Fibroblast of the conjunctiva (primary cell): Measurements from ENCODE around the gene MARCHF2.

Experiments used
- DNase-seq: peaks from one replicate; pipeline ENCODE4 v3.0.0-alpha.2; 2010; ENCODE audit warnings: low read depth

MARCHF2 gene

DNA sequence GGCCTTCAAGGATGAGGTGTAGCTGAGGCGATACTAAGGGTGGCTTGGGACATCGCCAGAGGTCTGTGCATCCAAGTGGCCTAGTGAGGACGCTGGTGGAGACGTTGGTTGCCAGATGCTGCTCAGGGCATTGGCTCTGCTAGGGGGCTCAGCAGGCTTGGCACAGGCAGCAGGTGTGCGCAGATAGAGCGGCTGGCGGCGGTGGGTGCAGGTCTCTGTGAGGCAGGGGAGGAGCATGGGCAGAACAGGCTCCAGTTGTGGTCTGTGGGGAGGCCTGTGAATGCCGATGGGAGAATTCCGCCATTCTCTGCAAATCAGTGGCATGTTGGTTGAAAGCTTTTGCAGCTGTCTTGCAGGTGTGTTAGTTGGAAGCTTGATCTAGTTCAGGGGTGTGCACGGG, 68.1 kb downstream of the MARCHF2 start:
- DNase-seq, result no peak

DNA sequence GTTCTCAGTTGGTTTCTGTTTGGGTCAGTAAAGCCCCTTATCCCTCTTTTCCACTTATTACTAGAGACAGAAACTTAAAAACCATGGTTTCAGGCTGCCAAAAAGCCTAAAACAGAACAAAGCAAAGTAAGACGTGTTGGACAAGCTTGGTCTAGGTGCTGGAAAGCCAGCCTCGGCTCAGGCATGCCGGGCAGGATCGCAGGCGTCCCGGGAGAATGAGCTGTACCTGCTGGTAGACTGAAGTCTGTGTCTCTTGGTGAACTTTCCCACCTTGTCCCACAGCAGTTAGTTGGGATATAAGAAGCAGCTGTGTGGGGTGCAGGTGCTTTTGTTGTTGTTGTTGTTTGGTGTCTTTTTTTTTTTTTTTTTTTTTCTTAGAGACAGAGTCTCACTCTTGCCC, 68.5 kb downstream of the MARCHF2 start:
- DNase-seq, result no peak

DNA sequence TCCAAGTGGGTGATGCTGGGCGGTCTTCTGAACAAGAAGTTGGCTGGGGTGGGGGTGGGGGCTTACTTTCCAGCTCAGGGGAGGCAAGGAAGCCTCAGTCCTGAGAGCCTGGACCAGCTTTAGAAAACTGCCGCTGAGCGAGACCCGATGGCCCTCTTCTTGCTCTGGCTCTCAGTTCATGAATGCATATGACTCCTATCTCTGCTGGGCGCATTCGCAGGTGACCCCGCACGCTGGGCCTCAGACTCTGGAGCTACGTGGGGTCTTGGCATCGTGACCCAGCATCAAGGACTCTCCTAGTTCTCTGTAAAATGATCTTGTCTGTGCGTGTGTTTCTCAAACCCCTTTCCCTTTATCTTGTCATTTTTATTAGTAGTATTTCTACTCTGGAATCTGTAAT, 69.6 kb downstream of the MARCHF2 start:
- DNase-seq, result no peak

DNA sequence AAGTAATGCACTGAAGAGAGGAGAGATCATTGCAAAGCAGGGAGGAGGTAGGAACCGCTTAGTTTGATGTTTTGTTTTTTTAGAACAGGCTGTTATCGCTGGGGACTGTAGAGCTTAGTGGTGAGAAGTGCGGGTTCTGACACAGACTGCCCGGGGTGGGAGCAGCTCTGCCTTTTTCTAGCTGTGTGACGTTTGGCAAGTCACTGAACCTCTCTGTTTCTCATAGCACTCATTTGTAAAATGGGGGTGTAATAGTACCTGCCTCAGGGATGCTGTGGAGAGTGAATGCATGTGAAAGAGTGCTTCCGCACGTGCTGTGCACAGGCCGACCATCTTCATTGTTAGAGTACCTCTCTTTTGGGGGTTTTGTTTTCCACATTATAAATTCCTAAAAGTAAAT, 70.1 kb downstream of the MARCHF2 start:
- DNase-seq, result no peak

DNA sequence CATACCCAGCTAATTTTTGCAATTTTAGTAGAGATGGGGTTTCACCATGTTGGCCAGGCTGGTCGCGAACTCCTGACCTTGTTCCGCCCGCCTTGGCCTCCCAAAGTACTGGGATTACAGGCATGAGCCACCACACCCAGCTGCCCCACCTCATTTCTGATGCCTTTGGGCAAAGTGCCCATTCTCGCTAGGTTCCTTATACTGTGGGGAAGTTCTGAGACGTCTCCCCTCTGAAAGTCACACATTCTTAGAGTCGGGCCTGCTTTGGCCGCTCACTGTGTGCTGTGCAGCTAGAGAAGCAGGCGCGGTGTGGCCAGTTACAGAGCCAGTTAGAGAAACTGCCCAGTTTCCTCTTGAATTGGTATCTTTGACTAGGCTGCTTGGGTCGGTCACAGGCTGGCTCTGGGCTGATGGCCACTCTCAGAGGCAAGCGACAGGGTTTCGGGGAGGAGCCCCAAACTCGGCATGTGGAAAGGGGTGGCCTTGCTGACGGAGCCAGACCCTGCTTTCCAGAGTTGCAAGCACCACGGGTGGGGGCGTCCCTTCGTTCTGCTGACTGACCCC, 71.3 kb downstream of the MARCHF2 start:
- DNase-seq, result no peak

DNA sequence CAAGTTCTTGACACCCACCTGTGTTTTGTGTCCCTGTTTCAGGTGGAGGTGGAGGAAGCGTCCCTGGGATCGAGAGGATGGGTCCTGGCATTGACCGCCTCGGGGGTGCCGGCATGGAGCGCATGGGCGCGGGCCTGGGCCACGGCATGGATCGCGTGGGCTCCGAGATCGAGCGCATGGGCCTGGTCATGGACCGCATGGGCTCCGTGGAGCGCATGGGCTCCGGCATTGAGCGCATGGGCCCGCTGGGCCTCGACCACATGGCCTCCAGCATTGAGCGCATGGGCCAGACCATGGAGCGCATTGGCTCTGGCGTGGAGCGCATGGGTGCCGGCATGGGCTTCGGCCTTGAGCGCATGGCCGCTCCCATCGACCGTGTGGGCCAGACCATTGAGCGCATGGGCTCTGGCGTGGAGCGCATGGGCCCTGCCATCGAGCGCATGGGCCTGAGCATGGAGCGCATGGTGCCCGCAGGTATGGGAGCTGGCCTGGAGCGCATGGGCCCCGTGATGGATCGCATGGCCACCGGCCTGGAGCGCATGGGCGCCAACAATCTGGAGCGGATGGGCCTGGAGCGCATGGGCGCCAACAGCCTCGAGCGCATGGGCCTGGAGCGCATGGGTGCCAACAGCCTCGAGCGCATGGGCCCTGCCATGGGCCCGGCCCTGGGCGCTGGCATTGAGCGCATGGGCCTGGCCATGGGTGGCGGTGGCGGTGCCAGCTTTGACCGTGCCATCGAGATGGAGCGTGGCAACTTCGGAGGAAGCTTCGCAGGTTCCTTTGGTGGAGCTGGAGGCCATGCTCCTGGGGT, 72.7 kb downstream of the MARCHF2 start:
- DNase-seq, result no peak

DNA sequence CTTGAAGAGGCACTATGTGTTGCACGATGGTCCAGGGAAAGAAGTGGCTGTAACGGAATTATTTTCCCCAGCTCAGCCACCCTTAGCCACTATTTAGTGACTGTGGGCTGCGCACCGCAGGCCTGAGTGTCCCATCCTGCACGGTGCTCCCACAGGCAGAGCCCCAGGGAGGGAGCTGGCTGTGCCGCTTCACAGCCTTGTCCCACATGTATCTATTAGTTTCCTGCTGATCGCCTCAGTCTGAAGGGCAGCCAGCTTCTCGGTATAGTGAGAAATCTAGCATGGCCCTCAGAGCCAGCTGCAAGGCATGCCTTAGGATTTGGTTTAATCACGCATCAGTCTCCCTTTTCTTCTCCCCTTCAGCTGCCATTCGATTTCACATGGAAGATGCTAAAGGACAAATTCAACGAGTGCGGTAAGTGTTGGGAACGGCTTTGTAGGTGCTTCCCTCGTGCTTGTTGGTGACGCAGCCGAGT, 73.6 kb downstream of the MARCHF2 start:
- no peak for DNase-seq

DNA sequence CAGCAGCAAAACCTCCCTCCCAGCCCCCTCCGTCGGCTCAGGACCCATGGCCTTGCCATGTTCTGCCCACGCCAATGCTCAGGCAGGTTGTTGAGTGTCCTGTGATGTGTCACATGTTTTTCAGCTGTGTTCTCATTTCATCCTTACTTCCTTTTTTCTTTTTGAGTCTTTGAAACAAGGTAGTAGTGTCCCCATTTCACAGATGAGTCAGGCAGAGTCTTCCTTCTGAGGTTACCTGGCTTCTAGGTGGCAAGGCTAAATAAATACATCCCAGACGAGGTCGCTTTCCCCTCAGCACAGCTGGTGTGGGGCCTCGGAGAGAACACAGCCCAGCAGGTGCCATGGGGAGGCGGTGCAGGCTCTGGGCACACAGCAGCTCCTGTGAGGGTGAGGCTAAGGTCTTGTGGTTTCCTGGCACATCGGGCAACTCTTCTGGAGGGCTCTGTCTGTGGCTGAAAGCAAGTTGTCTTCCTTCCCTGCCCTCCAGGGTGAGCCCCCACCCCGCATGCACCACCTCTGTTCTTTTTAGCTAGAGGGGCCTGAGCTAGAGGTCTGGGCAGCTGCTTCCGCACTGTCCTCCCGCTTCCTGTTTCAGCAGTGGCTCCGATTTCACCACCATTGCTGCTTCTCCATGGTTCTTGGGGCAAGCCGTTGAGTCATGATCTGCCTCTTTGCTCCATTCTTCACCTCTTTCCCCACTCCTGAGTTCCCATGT, 74.2 kb downstream of the MARCHF2 start:
- no peak for DNase-seq

DNA sequence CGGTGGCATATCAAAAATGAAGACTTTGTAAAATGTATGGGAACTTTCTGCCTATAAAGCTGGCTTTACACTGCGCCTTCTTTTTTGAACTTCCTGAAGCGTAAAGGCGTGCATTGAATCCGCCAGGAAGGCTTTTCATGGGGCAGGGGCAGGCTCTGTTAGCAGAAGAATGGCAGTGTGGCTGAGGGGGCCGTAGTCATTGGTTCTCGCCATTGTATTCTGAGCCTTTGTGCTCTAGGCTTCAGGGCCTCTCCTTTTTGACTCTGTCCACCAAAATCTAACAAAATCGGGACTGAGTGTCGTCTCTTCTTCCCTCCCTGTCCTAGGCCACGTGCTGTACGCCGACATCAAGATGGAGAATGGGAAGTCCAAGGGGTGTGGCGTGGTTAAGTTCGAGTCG, 75.3 kb downstream of the MARCHF2 start:
- no peak for DNase-seq
